Naive thymus-derived CD4-positive, alpha-beta T cell (primary cell): Measurements from ENCODE around the gene STARD8. TPM values are rescaled to one million over a fixed set of nuclear protein-coding genes. Genes with fewer than 3 reads are reported as not detected.
A peak's percentile ranks its signal among the peaks of the same experiment; 100 is the strongest.

Experiments
- ATAC-seq: fragments of 150-1000 bp; cut with Tn5 transposase; 2 replicates; pipeline ENCODE4 v1.10.0; 2021; ENCODE audit warnings: mild to moderate bottlenecking, moderate library complexity
- CTCF ChIA-PET: fragments of 350-600 bp; sonication (Branson Sonifier 250); formaldehyde crosslinking; loops from one replicate; lab custom pipeline; 2021; ENCODE audit warnings: antibody characterized with exemption; lab: Charles Lee
- POLR2A ChIA-PET: fragments of 350-600 bp; sonication (Branson Sonifier 250); formaldehyde crosslinking; loops from one replicate; lab custom pipeline; 2021; ENCODE audit warnings: antibody characterized with exemption, inconsistent platforms; lab: Charles Lee
- DNase-seq, 9 donors: peaks; one replicate each; pipeline versions ENCODE4 v3.0.0 to v3.0.0-alpha.2; 2020 to 2022; ENCODE audit warnings: mixed read lengths in 1 of 9
- H3K27ac ChIP-seq: one replicate; pipeline ENCODE4 v1.7.0; 2013; ENCODE audit warnings: mild to moderate bottlenecking, low read depth, low read length, moderate library complexity
- H3K27me3 ChIP-seq, 2 donors: one replicate each; pipeline ENCODE4 v1.7.0; 2013; ENCODE audit warnings: low read length in 2 of 2, mild to moderate bottlenecking in 2 of 2, moderate library complexity in 2 of 2; ENCODE audit not compliant: control insufficient read depth in 2 of 2, insufficient read depth in 2 of 2
- H3K36me3 ChIP-seq, 3 experiments: 1 replicate in 2 of 3; 2 replicates in 1 of 3; pipeline ENCODE4 v1.7.0; 2013; ENCODE audit warnings: low read length in 3 of 3, mild to moderate bottlenecking in 3 of 3, moderate library complexity in 1 of 3; ENCODE audit not compliant: insufficient read depth in 3 of 3, control insufficient read depth in 2 of 3
- H3K4me1 ChIP-seq, 2 donors: one replicate each; pipeline ENCODE4 v1.7.0; 2013; ENCODE audit warnings: low read length in 2 of 2, mild to moderate bottlenecking in 2 of 2, moderate library complexity in 1 of 2; ENCODE audit not compliant: control insufficient read depth in 2 of 2, insufficient read depth in 2 of 2
- H3K4me3 ChIP-seq: 2 replicates; pipeline ENCODE4 v1.7.0; 2013; ENCODE audit warnings: mild to moderate bottlenecking, low read length
- H3K9me3 ChIP-seq, 3 experiments: 1 replicate in 2 of 3; 2 replicates in 1 of 3; pipeline ENCODE4 v1.7.0; 2013; ENCODE audit warnings: low read length in 3 of 3; ENCODE audit not compliant: control insufficient read depth in 2 of 3
- H3K27ac Mint-ChIP-seq, 9 donors: one replicate each; pipeline ENCODE4 v1.8.0; 2020 to 2022; ENCODE audit warnings: mixed read lengths in 9 of 9, mild to moderate bottlenecking in 8 of 9, moderate library complexity in 5 of 9, inconsistent platforms in 2 of 9
- H3K27me3 Mint-ChIP-seq, 5 donors: one replicate each; pipeline ENCODE4 v1.8.0; 2021 to 2022; ENCODE audit warnings: mixed read lengths in 5 of 5, mild to moderate bottlenecking in 1 of 5
- H3K36me3 Mint-ChIP-seq, 5 donors: one replicate each; pipeline ENCODE4 v1.8.0; 2020 to 2022; ENCODE audit warnings: mixed read lengths in 5 of 5, mild to moderate bottlenecking in 3 of 5, inconsistent platforms in 1 of 5
- H3K4me1 Mint-ChIP-seq, 7 donors: one replicate each; pipeline ENCODE4 v1.8.0; 2020 to 2022; ENCODE audit warnings: mixed read lengths in 7 of 7, mild to moderate bottlenecking in 3 of 7, inconsistent platforms in 1 of 7
- H3K4me3 Mint-ChIP-seq, 10 donors: one replicate each; pipeline ENCODE4 v1.8.0; 2020 to 2022; ENCODE audit warnings: mild to moderate bottlenecking in 10 of 10, mixed read lengths in 10 of 10, moderate library complexity in 6 of 10, inconsistent platforms in 2 of 10
- H3K9me3 Mint-ChIP-seq, 11 donors: one replicate each; pipeline ENCODE4 v1.8.0; 2020 to 2022; ENCODE audit warnings: mixed read lengths in 11 of 11, mild to moderate bottlenecking in 4 of 11, inconsistent platforms in 1 of 11, moderate library complexity in 1 of 11
- intact Hi-C, 2 donors: fragments of 100-400 bp; cut with micrococcal nuclease; formaldehyde crosslinking; loops; one replicate each; pipeline ENCODE4 v1.15.1; 2023
- polyA plus RNA-seq, 2 donors: library from polyadenylated mRNA; unstranded; fragments of 300-500 nt; fragmentation: Illumina TruSeq; gene quantifications; one replicate each; pipeline ENCODE4 v1.2.3, GENCODE V29; 2021
- total RNA-seq, 6 experiments: library from RNA in 5 of 6; stranded (reverse) in 5 of 6; gene quantifications; 1 replicate in 5 of 6; 2 replicates in 1 of 6; pipeline ENCODE4 v1.2.3 and lab custom pipeline; 2021 to 2026

The STARD8 gene
- total and polyA plus RNA-seq, 7 experiments from 2014 or later, result 0.04 to 3.5 (median 0.62) TPM

DNA sequence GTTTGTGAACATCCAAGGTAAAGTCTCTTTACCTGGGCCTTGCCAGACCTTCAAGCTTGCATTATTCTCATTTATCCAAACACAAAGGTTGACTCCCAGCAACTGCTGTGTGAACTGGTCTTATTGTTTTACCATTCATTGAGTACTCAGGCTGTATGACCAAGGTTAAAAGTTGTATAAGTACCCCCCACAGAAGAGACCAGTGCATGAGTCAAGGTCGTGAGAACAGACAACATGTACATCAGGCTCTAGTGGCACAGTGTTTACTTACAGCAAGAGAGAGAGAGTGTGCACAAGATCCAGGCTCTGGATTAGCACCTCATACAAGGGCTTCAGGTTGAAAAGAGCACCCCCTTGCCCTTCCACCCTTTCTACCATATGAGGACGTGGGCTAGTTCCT, 103.9 kb downstream of the STARD8 start:
- ChIA-PET POLR2A (no interaction called here), CTCF (no interaction called here)
- Histone ChIP-seq H3K4me3 (no peak overlapping the region), H3K9me3 (no peaks in the 10 kb centered on the region), H3K27me3 (no peaks in the 10 kb centered on the region), H3K27ac (no peak overlapping the region), H3K36me3 (no peaks in the 10 kb centered on the region), H3K4me1 (no peaks in the 10 kb centered on the region)
- no peaks in the 10 kb centered on the region for H3K36me3 Mint-ChIP-seq
- H3K4me1 Mint-ChIP-seq, result no peaks in the 10 kb centered on the region
- H3K9me3 Mint-ChIP-seq, result peaks cover 0 to 3% (median 0%) of the 10 kb centered on the region in 11 donors
- no peak overlapping the region for H3K4me3 Mint-ChIP-seq
- H3K27me3 Mint-ChIP-seq, result no peaks in the 10 kb centered on the region
- H3K27ac Mint-ChIP-seq, result no peak overlapping the region
- intact Hi-C loops, result no loop called here
- DNase-seq, result no peak
- no peak for ATAC-seq

DNA sequence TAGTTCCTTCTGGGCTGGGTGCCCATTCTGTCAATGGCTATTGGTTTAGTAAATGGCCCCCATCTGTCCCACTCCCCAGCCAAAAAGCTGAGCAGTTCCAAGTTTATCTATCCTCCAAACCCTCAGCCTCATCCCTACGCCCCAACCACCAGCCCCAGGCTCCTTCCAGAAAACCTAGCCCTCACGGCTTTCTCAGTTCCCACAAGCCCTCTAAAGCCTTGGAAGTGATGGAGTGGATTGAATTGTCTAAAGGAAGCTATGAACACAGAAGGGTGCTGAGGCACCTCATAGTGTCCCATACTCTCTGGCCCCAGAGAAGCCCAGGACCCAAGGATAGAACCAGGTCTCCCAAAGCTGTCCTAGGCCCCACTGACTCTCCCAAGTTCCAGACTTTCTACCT, 105.8 kb downstream of the STARD8 start:
- no peaks in the 10 kb centered on the region for H3K36me3 ChIP-seq
- POLR2A ChIA-PET, result no interaction called here
- intact Hi-C loops, result no loop called here

DNA sequence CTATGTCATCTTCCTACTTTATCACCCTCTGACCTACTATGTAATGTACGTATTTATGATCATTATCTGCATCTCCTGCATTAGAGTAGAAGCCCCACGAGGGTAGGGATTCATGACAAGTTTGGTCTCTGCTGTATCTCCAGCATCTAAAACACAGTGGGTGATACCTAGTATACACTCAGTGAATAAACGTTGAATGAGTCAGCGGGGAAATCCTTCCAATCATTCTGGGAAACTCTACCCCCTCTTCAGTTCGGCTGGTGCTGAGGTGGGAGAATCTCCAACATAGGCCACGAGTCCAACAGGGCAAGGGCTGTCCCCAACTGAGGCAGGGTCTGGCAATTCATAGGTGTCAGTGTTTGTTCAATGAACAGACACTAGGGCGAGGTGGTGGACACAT, 106.9 kb downstream of the STARD8 start:
- CTCF ChIA-PET, result no interaction called here

More for the DNA sequence above, 105.8 kb downstream of the STARD8 start:
- no peaks in the 10 kb centered on the region for H3K4me1 ChIP-seq
- H3K9me3 ChIP-seq, result no peaks in the 10 kb centered on the region
- H3K27me3 ChIP-seq, result no peaks in the 10 kb centered on the region
- H3K4me3 ChIP-seq, result no peak overlapping the region
- Mint-ChIP-seq H3K4me3 (no peak overlapping the region), H3K27ac (no peak overlapping the region), H3K9me3 (peaks cover 0 to 3% (median 0%) of the 10 kb centered on the region in 11 donors), H3K27me3 (no peaks in the 10 kb centered on the region), H3K4me1 (no peaks in the 10 kb centered on the region), H3K36me3 (no peaks in the 10 kb centered on the region)
- ATAC-seq (no peak), DNase-seq (no peak)
- CTCF ChIA-PET, result no interaction called here
- H3K27ac ChIP-seq, result no peak overlapping the region

DNA sequence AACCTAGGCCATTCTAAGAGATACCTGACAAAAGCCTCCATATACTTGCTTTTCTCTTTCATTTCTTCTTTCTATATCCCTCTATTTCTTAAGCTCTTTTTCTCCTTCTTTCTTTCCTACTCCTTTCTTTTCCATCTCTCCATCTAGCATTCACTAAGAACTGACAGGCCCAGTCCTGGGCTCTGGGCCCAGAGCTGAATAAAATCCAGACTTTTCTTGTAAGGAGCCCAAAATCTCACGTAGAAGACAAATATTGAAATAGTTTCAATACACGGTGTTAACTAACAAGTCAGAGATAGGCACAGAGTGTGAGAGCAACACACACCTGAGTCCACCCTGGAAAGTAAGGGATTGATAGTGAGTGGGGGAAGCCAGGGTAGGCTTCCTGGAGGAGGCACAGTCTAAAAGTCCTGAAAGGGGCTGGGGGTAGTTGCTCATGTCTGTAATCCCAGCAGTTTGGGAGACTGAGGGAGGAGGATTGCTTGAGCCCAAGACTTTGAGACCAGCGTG, 108.2 kb downstream of the STARD8 start:
- ChIA-PET CTCF (no interaction called here), POLR2A (no interaction called here)
- DNase-seq (no peak), ATAC-seq (no peak)
- no peaks in the 10 kb centered on the region for H3K36me3 ChIP-seq
- no peaks in the 10 kb centered on the region for H3K9me3 ChIP-seq
- H3K27me3 ChIP-seq, result no peaks in the 10 kb centered on the region
- no peak overlapping the region for H3K27ac ChIP-seq
- intact Hi-C loops, result no loop called here
- Mint-ChIP-seq H3K4me3 (no peak overlapping the region), H3K27ac (no peak overlapping the region), H3K27me3 (no peaks in the 10 kb centered on the region), H3K36me3 (no peaks in the 10 kb centered on the region), H3K4me1 (no peaks in the 10 kb centered on the region), H3K9me3 (peaks cover 0 to 3% (median 0%) of the 10 kb centered on the region in 11 donors)
- H3K4me1 ChIP-seq, result no peaks in the 10 kb centered on the region
- no peak overlapping the region for H3K4me3 ChIP-seq

More for the DNA sequence above, 106.9 kb downstream of the STARD8 start:
- intact Hi-C loops, result no loop called here
- no peaks in the 10 kb centered on the region for H3K4me1 Mint-ChIP-seq
- no peaks in the 10 kb centered on the region for H3K36me3 Mint-ChIP-seq
- Histone ChIP-seq H3K4me1 (no peaks in the 10 kb centered on the region), H3K4me3 (no peak overlapping the region), H3K27ac (no peak overlapping the region), H3K27me3 (no peaks in the 10 kb centered on the region), H3K36me3 (no peaks in the 10 kb centered on the region), H3K9me3 (no peaks in the 10 kb centered on the region)
- no peak for ATAC-seq
- H3K9me3 Mint-ChIP-seq, result peaks cover 0 to 3% (median 0%) of the 10 kb centered on the region in 11 donors
- H3K27me3 Mint-ChIP-seq, result no peaks in the 10 kb centered on the region
- POLR2A ChIA-PET, result no interaction called here
- no peak overlapping the region for H3K27ac Mint-ChIP-seq
- no peak overlapping the region for H3K4me3 Mint-ChIP-seq
- no peak for DNase-seq

DNA sequence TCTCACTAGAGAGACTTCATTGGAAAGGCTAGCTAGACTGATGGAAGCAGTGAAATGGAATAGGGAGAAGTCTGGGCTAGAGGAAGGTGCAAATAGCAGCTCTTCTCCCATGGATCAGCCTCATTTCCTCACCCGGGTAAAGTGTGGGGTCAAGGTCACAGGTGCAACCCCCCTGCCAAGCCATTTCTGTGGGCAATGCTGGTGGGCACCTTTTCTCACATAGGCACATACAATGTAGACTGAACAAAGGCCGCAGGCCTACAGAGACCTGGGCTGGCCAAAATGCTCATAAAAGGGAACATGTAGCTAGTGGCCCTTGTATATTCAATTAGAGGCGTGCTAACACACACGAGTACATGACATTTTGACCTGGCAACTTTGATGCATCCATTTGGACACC, 109.9 kb downstream of the STARD8 start:
- H3K36me3 Mint-ChIP-seq, result no peaks in the 10 kb centered on the region
- intact Hi-C loops, result no loop called here
- no peak overlapping the region for H3K27ac ChIP-seq
- no peaks in the 10 kb centered on the region for H3K36me3 ChIP-seq
- H3K4me3 ChIP-seq, result no peak overlapping the region
- H3K27me3 ChIP-seq, result no peaks in the 10 kb centered on the region
- DNase-seq, result no peak
- CTCF ChIA-PET, result no interaction called here
- no peak for ATAC-seq
- no peak overlapping the region for H3K4me3 Mint-ChIP-seq
- POLR2A ChIA-PET, result no interaction called here
- no peak overlapping the region for H3K27ac Mint-ChIP-seq
- H3K9me3 ChIP-seq, result no peaks in the 10 kb centered on the region
- no peaks in the 10 kb centered on the region for H3K4me1 ChIP-seq
- peaks cover 0 to 3% (median 0%) of the 10 kb centered on the region in 11 donors for H3K9me3 Mint-ChIP-seq
- H3K27me3 Mint-ChIP-seq, result no peaks in the 10 kb centered on the region
- no peaks in the 10 kb centered on the region for H3K4me1 Mint-ChIP-seq

DNA sequence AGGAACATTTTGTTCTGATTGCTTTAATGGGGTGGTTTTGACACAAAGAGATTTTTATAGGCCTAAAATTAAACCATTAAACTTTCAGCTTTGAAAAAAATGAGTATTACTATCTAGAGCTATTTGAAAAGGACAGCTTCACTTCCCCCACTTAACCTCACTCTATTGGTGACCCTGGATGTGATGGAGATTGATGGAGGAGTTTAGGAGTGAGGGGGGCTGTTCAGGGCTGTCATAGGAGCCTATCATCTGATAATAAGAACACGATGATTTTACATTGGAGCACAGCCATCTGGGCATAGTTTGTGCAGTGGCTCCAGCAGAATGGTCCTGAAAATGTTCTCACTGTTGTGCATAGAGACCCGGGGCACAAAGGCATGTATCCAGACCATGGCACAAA, 110.3 kb downstream of the STARD8 start:
- ChIA-PET CTCF (no interaction called here), POLR2A (no interaction called here)
- Mint-ChIP-seq H3K27me3 (no peaks in the 10 kb centered on the region), H3K4me1 (no peaks in the 10 kb centered on the region), H3K4me3 (no peak overlapping the region), H3K36me3 (no peaks in the 10 kb centered on the region), H3K9me3 (peaks cover 0 to 3% (median 0%) of the 10 kb centered on the region in 11 donors), H3K27ac (peak overlapping the region in 1 of 9 donors; percentile 8)
- H3K9me3 ChIP-seq, result no peaks in the 10 kb centered on the region
- no peaks in the 10 kb centered on the region for H3K27me3 ChIP-seq
- intact Hi-C loops, result no loop called here
- ATAC-seq, result no peak
- H3K27ac ChIP-seq, result no peak overlapping the region
- no peaks in the 10 kb centered on the region for H3K4me1 ChIP-seq
- H3K36me3 ChIP-seq, result no peaks in the 10 kb centered on the region
- no peak for DNase-seq
- H3K4me3 ChIP-seq, result no peak overlapping the region

DNA sequence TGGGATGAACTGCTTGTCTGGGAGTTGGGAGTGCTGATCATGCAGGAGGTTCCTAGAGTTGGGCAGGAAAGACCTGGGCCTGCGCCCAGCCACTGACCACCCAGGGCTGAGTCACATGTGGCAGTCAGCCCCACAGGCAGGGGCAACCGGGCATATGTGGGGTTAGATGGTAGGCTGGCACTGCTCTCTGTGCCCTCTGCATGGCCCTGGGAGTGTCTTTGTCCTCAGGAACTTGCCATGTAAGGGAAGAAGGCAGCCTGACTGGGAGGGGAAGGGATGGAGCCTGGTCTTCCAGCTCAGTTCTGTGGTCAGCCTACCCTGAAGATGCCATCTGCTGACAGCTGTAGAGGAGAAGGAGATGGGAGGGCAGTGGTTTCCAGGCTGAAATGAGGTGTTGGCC, 111.2 kb downstream of the STARD8 start:
- ATAC-seq, result no peak

More for the DNA sequence above, 111.2 kb downstream of the STARD8 start:
- H3K27ac Mint-ChIP-seq, result no peak overlapping the region
- POLR2A ChIA-PET, result no interaction called here
- H3K36me3 ChIP-seq, result no peaks in the 10 kb centered on the region
- intact Hi-C loops, result no loop called here
- DNase-seq, result no peak
- no peaks in the 10 kb centered on the region for H3K27me3 ChIP-seq
- no peak overlapping the region for H3K27ac ChIP-seq
- H3K4me1 Mint-ChIP-seq, result no peaks in the 10 kb centered on the region
- peaks cover 0 to 3% (median 0%) of the 10 kb centered on the region in 11 donors for H3K9me3 Mint-ChIP-seq
- no peaks in the 10 kb centered on the region for H3K9me3 ChIP-seq
- H3K4me1 ChIP-seq, result no peaks in the 10 kb centered on the region
- no peaks in the 10 kb centered on the region for H3K27me3 Mint-ChIP-seq
- no peak overlapping the region for H3K4me3 ChIP-seq
- H3K4me3 Mint-ChIP-seq, result no peak overlapping the region
- CTCF ChIA-PET, result no interaction called here
- no peaks in the 10 kb centered on the region for H3K36me3 Mint-ChIP-seq
